Adrenal gland (tissue), 5 donors: ENCODE measurements around the gene DENND2A.

Experiments used
- POLR2A ChIP-seq, 2 donors: fragments of 450-650 bp; IDR thresholded peaks; one replicate each; pipeline ENCODE4 v1.6.1; 2017; ENCODE audit warnings: antibody characterized with exemption in 2 of 2, mild to moderate bottlenecking in 2 of 2, moderate library complexity in 1 of 2
- TF ChIP-seq, protein P1 (sequence below), 6 experiments: fragments of 450-650 bp in 4 of 6; fragments of 200-600 bp in 2 of 6; sonication (generic) in 1 of 6; IDR thresholded peaks; 1 replicate in 5 of 6; 2 replicates in 1 of 6; pipeline versions ENCODE4 v1.5.1 to v1.8.0; 2016 to 2021; ENCODE audit warnings: antibody characterized with exemption in 6 of 6, mild to moderate bottlenecking in 2 of 6, moderate library complexity in 1 of 6
- donor health status: DM: no; HTN: no; CAD: no.

DNA sequence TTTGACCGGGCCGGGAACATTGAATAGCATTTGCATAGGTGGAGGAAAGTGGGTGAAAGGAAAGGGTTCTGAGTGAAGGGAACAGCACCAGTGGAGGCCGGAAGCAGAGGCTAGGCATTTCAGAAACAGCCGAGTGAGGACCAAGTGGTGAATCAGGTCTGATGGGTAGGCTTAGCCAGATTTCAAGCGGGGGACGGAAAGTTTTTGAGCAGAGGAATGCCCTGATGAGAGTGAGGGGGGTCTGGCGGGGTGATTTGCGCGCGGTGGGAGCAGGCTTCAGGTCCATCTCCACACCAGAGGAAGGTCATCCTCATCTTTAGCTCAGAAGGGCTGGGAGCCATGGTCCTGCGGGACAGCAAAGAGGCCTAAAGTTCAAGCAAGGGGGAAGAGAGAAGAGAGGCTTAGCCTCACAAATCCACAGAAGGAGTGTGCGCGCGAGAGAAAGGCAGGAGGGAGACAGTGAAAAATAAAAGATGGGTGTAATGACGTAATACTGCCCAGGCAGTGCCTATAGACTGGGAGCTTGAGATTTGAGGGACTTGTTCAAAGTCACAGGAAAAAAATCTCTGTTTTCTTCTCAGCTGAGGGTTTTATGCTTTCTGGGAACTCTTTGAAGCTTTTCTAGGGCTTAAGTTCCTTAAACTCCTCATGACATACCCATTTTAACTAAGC, 1.0 kb upstream of the DENND2A start:
- TF ChIP-seq, protein P1, sequence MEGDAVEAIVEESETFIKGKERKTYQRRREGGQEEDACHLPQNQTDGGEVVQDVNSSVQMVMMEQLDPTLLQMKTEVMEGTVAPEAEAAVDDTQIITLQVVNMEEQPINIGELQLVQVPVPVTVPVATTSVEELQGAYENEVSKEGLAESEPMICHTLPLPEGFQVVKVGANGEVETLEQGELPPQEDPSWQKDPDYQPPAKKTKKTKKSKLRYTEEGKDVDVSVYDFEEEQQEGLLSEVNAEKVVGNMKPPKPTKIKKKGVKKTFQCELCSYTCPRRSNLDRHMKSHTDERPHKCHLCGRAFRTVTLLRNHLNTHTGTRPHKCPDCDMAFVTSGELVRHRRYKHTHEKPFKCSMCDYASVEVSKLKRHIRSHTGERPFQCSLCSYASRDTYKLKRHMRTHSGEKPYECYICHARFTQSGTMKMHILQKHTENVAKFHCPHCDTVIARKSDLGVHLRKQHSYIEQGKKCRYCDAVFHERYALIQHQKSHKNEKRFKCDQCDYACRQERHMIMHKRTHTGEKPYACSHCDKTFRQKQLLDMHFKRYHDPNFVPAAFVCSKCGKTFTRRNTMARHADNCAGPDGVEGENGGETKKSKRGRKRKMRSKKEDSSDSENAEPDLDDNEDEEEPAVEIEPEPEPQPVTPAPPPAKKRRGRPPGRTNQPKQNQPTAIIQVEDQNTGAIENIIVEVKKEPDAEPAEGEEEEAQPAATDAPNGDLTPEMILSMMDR (IDR thresholded peaks at IDR 0.05), result no peak
- TF ChIP-seq POLR2A (IDR thresholded peaks at IDR 0.05), result no peak
